ENCODE measurements around the gene MTG1. TPM values are rescaled to one million over a fixed set of nuclear protein-coding genes. Genes with fewer than 3 reads are reported as not detected.

MTG1 gene
- total RNA-seq, 1 donor from 2014 or later, result 64.9 TPM

- Mint-ChIP-seq H3K4me1 (ENCODE audit: low read depth) (no peaks in the 10 kb centered on the region), H3K4me3 (no peak overlapping the region), H3K9me3 (no peaks in the 10 kb centered on the region), H3K27ac (no peak overlapping the region), H3K27me3 (ENCODE audit: insufficient read depth) (no peaks in the 10 kb centered on the region), H3K36me3 (ENCODE audit: low read depth) (no peaks in the 10 kb centered on the region)
- intact Hi-C loops (cut with micrococcal nuclease), result no loop called here
- DNase-seq (ENCODE audit: low spot score), result no peak
Measured at GRCh38 chr10:133354672-133355240, 39.2 kb upstream of the MTG1 start.

GRCh38 chr10:133355266-133355665, 38.7 kb upstream of the MTG1 start:
- Mint-ChIP-seq H3K27ac (no peak overlapping the region), H3K4me1 (ENCODE audit: low read depth) (no peaks in the 10 kb centered on the region), H3K36me3 (ENCODE audit: low read depth) (no peaks in the 10 kb centered on the region), H3K4me3 (no peak overlapping the region), H3K27me3 (ENCODE audit: insufficient read depth) (no peaks in the 10 kb centered on the region), H3K9me3 (no peaks in the 10 kb centered on the region)
- no peak for DNase-seq (ENCODE audit: low spot score)
- intact Hi-C loops (cut with micrococcal nuclease), result no loop called here

- Mint-ChIP-seq H3K4me3 (peak overlapping the region; percentile 73), H3K27ac (no peak overlapping the region), H3K27me3 (ENCODE audit: insufficient read depth) (no peaks in the 10 kb centered on the region), H3K4me1 (ENCODE audit: low read depth) (no peaks in the 10 kb centered on the region), H3K36me3 (ENCODE audit: low read depth) (no peaks in the 10 kb centered on the region), H3K9me3 (no peaks in the 10 kb centered on the region)
- no peak for DNase-seq (ENCODE audit: low spot score)
- intact Hi-C loops (cut with micrococcal nuclease), result loop anchor here (2.0 kb wide), 1 partner anchor 819 kb away; the partner anchor contains the start of gene INPP5A
Measured at GRCh38 chr10:133355991-133356390, 38.0 kb upstream of the MTG1 start.

GRCh38 chr10:133356549-133357284, 37.2 kb upstream of the MTG1 start:
- DNase-seq (ENCODE audit: low spot score), result no peak
- intact Hi-C loops (cut with micrococcal nuclease), result loop anchor here (1.0 to 2.0 kb wide), 6 partner anchors 27 to 820 kb away; partner anchors contain the start of genes INPP5A and MTG1
- H3K27ac Mint-ChIP-seq, result peak overlapping the region; percentile 48
- H3K4me1 Mint-ChIP-seq (ENCODE audit: low read depth), result no peaks in the 10 kb centered on the region
- peak overlapping the region; percentile 77 for H3K4me3 Mint-ChIP-seq
- no peaks in the 10 kb centered on the region for H3K9me3 Mint-ChIP-seq
- H3K36me3 Mint-ChIP-seq (ENCODE audit: low read depth), result peaks cover 2% of the 10 kb centered on the region
- no peaks in the 10 kb centered on the region for H3K27me3 Mint-ChIP-seq (ENCODE audit: insufficient read depth)

- H3K4me1 Mint-ChIP-seq (ENCODE audit: low read depth), result no peaks in the 10 kb centered on the region
- peak; percentile 57 for DNase-seq (ENCODE audit: low spot score)
- H3K9me3 Mint-ChIP-seq, result no peaks in the 10 kb centered on the region
- no peaks in the 10 kb centered on the region for H3K27me3 Mint-ChIP-seq (ENCODE audit: insufficient read depth)
- H3K36me3 Mint-ChIP-seq (ENCODE audit: low read depth), result peaks cover 8% of the 10 kb centered on the region
- H3K27ac Mint-ChIP-seq, result peak within 1 kb of the TSS; percentile 48
- peak within 1 kb of the TSS; percentile 77 for H3K4me3 Mint-ChIP-seq
- intact Hi-C loops (cut with micrococcal nuclease), result loop anchor here (1.0 to 2.0 kb wide), 9 partner anchors 16 to 821 kb away; partner anchors contain the start of genes ECHS1, INPP5A and MTG1
Measured at GRCh38 chr10:133357285-133358161, 36.4 kb upstream of the MTG1 start, which contains the start of gene FUOM. TSS of gene FUOM (minus strand) at chr10:133358019. CDS start at chr10:133358007, 12 bp downstream.

- H3K27me3 Mint-ChIP-seq (ENCODE audit: insufficient read depth), result no peaks in the 10 kb centered on the region
- DNase-seq (ENCODE audit: low spot score), result no peak
- intact Hi-C loops (cut with micrococcal nuclease), result loop anchor here (1.0 kb wide), 3 partner anchors 15 to 34 kb away; partner anchors contain the start of gene ECHS1
- no peak overlapping the region for H3K27ac Mint-ChIP-seq
- no peak overlapping the region for H3K4me3 Mint-ChIP-seq
- peaks cover 8% of the 10 kb centered on the region for H3K36me3 Mint-ChIP-seq (ENCODE audit: low read depth)
- no peaks in the 10 kb centered on the region for H3K4me1 Mint-ChIP-seq (ENCODE audit: low read depth)
- no peaks in the 10 kb centered on the region for H3K9me3 Mint-ChIP-seq
Measured at GRCh38 chr10:133358162-133358924, 35.6 kb upstream of the MTG1 start.

- H3K27me3 Mint-ChIP-seq (ENCODE audit: insufficient read depth), result no peaks in the 10 kb centered on the region
- H3K4me3 Mint-ChIP-seq, result no peak overlapping the region
- DNase-seq (ENCODE audit: low spot score), result no peak
- no peaks in the 10 kb centered on the region for H3K4me1 Mint-ChIP-seq (ENCODE audit: low read depth)
- peaks cover 8% of the 10 kb centered on the region for H3K36me3 Mint-ChIP-seq (ENCODE audit: low read depth)
- intact Hi-C loops (cut with micrococcal nuclease), result loop anchor here (1.0 kb wide), 3 partner anchors 14 to 35 kb away; partner anchors contain the start of gene ECHS1
- no peak overlapping the region for H3K27ac Mint-ChIP-seq
- H3K9me3 Mint-ChIP-seq, result no peaks in the 10 kb centered on the region
Measured at GRCh38 chr10:133358925-133359310, 35.0 kb upstream of the MTG1 start.

- intact Hi-C loops (cut with micrococcal nuclease), result no loop called here
- Mint-ChIP-seq H3K9me3 (no peaks in the 10 kb centered on the region), H3K27me3 (ENCODE audit: insufficient read depth) (no peaks in the 10 kb centered on the region), H3K27ac (no peak overlapping the region), H3K4me1 (ENCODE audit: low read depth) (no peaks in the 10 kb centered on the region), H3K4me3 (no peak overlapping the region), H3K36me3 (ENCODE audit: low read depth) (peaks cover 11% of the 10 kb centered on the region)
- DNase-seq (ENCODE audit: low spot score), result no peak
Measured at GRCh38 chr10:133359554-133359971, 34.4 kb upstream of the MTG1 start.

GRCh38 chr10:133359972-133360610, 33.9 kb upstream of the MTG1 start:
- no peak for DNase-seq (ENCODE audit: low spot score)
- no peak overlapping the region for H3K27ac Mint-ChIP-seq
- no peaks in the 10 kb centered on the region for H3K9me3 Mint-ChIP-seq
- no peak overlapping the region for H3K4me3 Mint-ChIP-seq
- no peaks in the 10 kb centered on the region for H3K4me1 Mint-ChIP-seq (ENCODE audit: low read depth)
- H3K36me3 Mint-ChIP-seq (ENCODE audit: low read depth), result peaks cover 13% of the 10 kb centered on the region
- no peaks in the 10 kb centered on the region for H3K27me3 Mint-ChIP-seq (ENCODE audit: insufficient read depth)
- intact Hi-C loops (cut with micrococcal nuclease), result no loop called here

- H3K4me3 Mint-ChIP-seq, result no peak overlapping the region
- peaks cover 13% of the 10 kb centered on the region for H3K36me3 Mint-ChIP-seq (ENCODE audit: low read depth)
Measured at GRCh38 chr10:133361227-133361626, 32.7 kb upstream of the MTG1 start.

GRCh38 chr10:133361773-133362441, 32.0 kb upstream of the MTG1 start:
- intact Hi-C loops (cut with micrococcal nuclease), result no loop called here
- no peak for DNase-seq (ENCODE audit: low spot score)
- no peak overlapping the region for H3K27ac Mint-ChIP-seq
- H3K27me3 Mint-ChIP-seq (ENCODE audit: insufficient read depth), result no peaks in the 10 kb centered on the region
- H3K4me1 Mint-ChIP-seq (ENCODE audit: low read depth), result no peaks in the 10 kb centered on the region
- H3K36me3 Mint-ChIP-seq (ENCODE audit: low read depth), result peaks cover 13% of the 10 kb centered on the region
- H3K9me3 Mint-ChIP-seq, result no peaks in the 10 kb centered on the region
- H3K4me3 Mint-ChIP-seq, result no peak overlapping the region

More at GRCh38 chr10:133361227-133361626, 32.7 kb upstream of the MTG1 start:
- DNase-seq (ENCODE audit: low spot score), result no peak
- Mint-ChIP-seq H3K9me3 (no peaks in the 10 kb centered on the region), H3K4me1 (ENCODE audit: low read depth) (no peaks in the 10 kb centered on the region), H3K27me3 (ENCODE audit: insufficient read depth) (no peaks in the 10 kb centered on the region), H3K27ac (no peak overlapping the region)
- intact Hi-C loops (cut with micrococcal nuclease), result no loop called here
